GM18505 (cell line): ENCODE data around the gene COL4A4.

Experiments used
- ATAC-seq: cut with Tn5 transposase; IDR thresholded peaks from one replicate; pipeline ENCODE4 v1.9.1; 2021; ENCODE audit not compliant: unreplicated experiment
- POLR2A ChIP-seq: IDR thresholded peaks from 4 replicates; pipeline ENCODE4 v1.6.1; 2011; ENCODE audit warnings: borderline replicate concordance; ENCODE audit not compliant: insufficient read depth, insufficient read length; ENCODE audit errors: extremely low read depth

COL4A4 gene

DNA sequence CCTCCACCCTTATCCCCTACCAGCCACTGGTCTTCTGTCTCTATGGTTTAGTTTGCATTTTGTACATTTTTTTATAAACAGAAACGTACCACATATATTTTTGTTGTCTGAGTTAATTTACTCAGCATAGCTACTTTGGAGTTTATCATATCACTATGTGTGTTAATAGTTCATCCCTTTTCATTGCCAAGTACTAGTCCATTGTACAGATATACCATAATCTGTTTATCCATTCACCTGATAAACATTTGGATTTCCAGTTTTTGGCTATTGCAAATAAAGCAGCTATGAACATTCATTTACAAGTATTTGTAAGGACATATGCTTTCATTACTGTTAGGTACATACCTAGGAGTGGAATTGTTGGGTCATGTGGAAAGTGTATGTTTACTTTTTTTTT is 204.6 kb downstream of the COL4A4 start:
- ATAC-seq = no peak
- no peak for TF ChIP-seq POLR2A

DNA sequence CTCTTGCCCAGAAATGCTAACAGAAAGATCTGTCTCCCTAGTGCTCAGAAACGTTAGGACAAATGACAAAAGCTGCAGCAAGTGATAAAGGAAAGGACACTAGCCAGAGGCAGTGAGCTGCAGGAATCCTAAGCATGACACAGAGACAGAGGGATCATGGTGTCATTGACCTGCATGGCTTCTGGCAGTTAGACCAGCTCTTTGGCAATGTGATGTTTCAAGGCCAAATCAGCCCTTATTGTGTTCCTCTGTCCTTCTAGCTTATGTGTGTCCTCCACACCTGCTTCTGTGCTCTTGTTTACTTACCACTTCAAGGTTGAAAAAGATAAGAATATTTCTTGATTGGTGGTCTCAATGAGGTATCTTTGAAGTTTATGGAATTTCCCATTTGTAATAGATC is 207.3 kb downstream of the COL4A4 start:
- no peak for ATAC-seq
- TF ChIP-seq POLR2A = no peak

DNA sequence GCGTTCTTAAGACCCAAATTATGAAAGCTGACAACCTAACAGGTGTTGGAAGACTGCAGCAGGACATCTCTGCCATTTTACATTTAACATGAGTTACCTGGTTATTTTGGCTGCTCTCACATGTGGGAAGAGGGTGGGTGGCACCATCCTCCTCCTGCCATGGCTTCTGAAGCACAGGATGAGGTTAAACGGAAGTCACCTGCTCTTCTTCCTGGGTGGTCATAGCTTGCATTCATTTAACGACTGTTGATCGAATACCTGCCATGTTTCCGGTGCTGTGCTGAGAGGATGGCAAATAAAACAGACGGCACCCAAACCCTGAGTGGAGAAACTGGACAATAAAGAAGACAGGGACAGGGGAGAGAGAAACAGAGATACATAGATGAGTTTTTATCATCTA is 210.2 kb downstream of the COL4A4 start:
- TF ChIP-seq POLR2A = no peak
- ATAC-seq = no peak

DNA sequence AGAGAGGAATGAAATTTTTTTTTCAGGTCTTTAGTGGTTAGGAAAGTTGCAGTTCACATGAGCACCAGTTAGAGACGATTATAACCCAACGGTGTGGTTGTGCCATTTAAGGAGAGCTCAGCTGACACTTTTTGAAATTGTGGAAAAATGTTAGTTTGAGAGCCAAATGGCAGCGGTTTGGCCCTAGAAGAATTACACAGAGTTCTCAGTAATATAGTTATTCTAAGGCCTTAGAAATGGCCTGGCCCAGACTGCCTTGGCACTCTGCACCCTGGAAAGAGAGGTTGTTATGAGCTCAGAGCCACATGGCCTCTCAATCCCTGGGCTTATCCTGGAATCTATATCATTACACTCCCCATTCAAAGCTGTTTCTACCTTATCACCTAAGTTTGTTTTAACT is 210.8 kb downstream of the COL4A4 start:
- no peak for ATAC-seq
- no peak for TF ChIP-seq POLR2A
